HL-60 (cell line): ENCODE results near the gene ANO8.

Source experiments
- DNase-seq, 2 experiments: peaks; one replicate each; pipeline ENCODE4 v3.0.0-alpha.2; 2010 to 2020; ENCODE audit warnings: low read depth in 1 of 2, low spot score in 1 of 2
- H3K27ac ChIP-seq: fragments of 250-450 bp; sonication (Bioruptor Pico); replicated peaks from 2 replicates; pipeline ENCODE4 v1.5.1; 2020; ENCODE audit warnings: mild to moderate bottlenecking, moderate library complexity
- H3K27me3 ChIP-seq: fragments of 250-450 bp; sonication (Bioruptor Pico); 2 replicates; pipeline ENCODE4 v1.5.1; 2021; ENCODE audit warnings: mild to moderate bottlenecking, moderate library complexity; ENCODE audit not compliant: insufficient read depth, poor library complexity, severe bottlenecking
- H3K4me3 ChIP-seq: replicated peaks from 2 replicates; pipeline ENCODE4 v1.5.1; 2011; ENCODE audit warnings: mild to moderate bottlenecking, control low read depth, low read length; ENCODE audit not compliant: insufficient read depth
- CTCF ChIP-seq: IDR thresholded peaks from one replicate; pipeline ENCODE4 v1.5.1; 2011; ENCODE audit warnings: low read length, control low read depth, inconsistent platforms; ENCODE audit not compliant: insufficient read depth
- GABPA ChIP-seq: IDR thresholded peaks from 2 replicates; pipeline ENCODE4 v1.6.1; 2012; ENCODE audit warnings: low read depth
- POLR2AphosphoS5 ChIP-seq: IDR thresholded peaks from 2 replicates; pipeline ENCODE4 v1.6.1; 2012; ENCODE audit warnings: low read depth
- REST ChIP-seq: IDR thresholded peaks from 2 replicates; pipeline ENCODE4 v1.6.1; 2012; ENCODE audit warnings: low read depth; ENCODE audit not compliant: insufficient replicate concordance
- SPI1 ChIP-seq: IDR thresholded peaks from 2 replicates; pipeline ENCODE4 v1.6.1; 2012; ENCODE audit warnings: low read depth, mild to moderate bottlenecking, borderline replicate concordance

The ANO8 gene

GRCh38 chr19:17303940-17304267 is 30.8 kb downstream of the ANO8 start:
- no peaks in the 10 kb centered on the region for H3K27me3 ChIP-seq
- TF ChIP-seq GABPA, result no peak
- no peak for TF ChIP-seq SPI1
- no peak for TF ChIP-seq REST
- no peak for TF ChIP-seq CTCF
- TF ChIP-seq POLR2AphosphoS5, result no peak
- H3K27ac ChIP-seq, result no peak overlapping the region
- DNase-seq, result no peak
- H3K4me3 ChIP-seq, result no peak overlapping the region

- TF ChIP-seq REST, result no peak
- no peak for TF ChIP-seq GABPA
- TF ChIP-seq CTCF, result no peak
- no peak; the same call in 1 of the 2 replicates for TF ChIP-seq SPI1
- no peak; the same call in 1 of the 2 replicates for TF ChIP-seq POLR2AphosphoS5
- H3K4me3 ChIP-seq, result peak within 1 kb of the TSS; percentile 56
- peak within 1 kb of the TSS; percentile 48; the same call in 1 of the 2 replicates for H3K27ac ChIP-seq
- DNase-seq, result peak; percentile 90 to 95
- no peaks in the 10 kb centered on the region for H3K27me3 ChIP-seq
Measured at GRCh38 chr19:17303167-17303939, 31.3 kb downstream of the ANO8 start, which contains the start of gene ABHD8. Gene ABHD8, minus strand, starts transcription at chr19:17303425. Its CDS starts 1,809 bp downstream, at chr19:17301616.

GRCh38 chr19:17302391-17303166 is 32.1 kb downstream of the ANO8 start:
- DNase-seq, result peak in 1 of 2 experiments; percentile 68
- H3K27ac ChIP-seq, result peak overlapping the region; percentile 48; the same call in 1 of the 2 replicates

More at GRCh38 chr19:17302391-17303166, 32.1 kb downstream of the ANO8 start:
- TF ChIP-seq CTCF, result no peak
- no peak; the same call in 1 of the 2 replicates for TF ChIP-seq SPI1
- no peak for TF ChIP-seq GABPA
- no peak for TF ChIP-seq REST
- TF ChIP-seq POLR2AphosphoS5, result no peak
- H3K4me3 ChIP-seq, result peak overlapping the region; percentile 56
- no peaks in the 10 kb centered on the region for H3K27me3 ChIP-seq
